B cell (primary cell): ENCODE measurements around the gene COBL.

Experiments
- CTCF ChIP-seq: fragments of 200-600 bp; IDR thresholded peaks from one replicate; pipeline ENCODE4 v1.8.0; 2022; ENCODE audit warnings: antibody characterized with exemption, mild to moderate bottlenecking
- EZH2 ChIP-seq: IDR thresholded peaks from 2 replicates; pipeline ENCODE4 v1.6.1; 2012; ENCODE audit warnings: borderline replicate concordance, low read depth, mild to moderate bottlenecking, moderate library complexity, low read length; ENCODE audit not compliant: insufficient read depth, poor library complexity, severe bottlenecking

- TF ChIP-seq EZH2 (no peak), CTCF (no peak)
These were observed 136.5 kb downstream of the COBL start for GRCh38 chr7:51180092-51180491.
